GM06990 (cell line): ENCODE results near the gene BAHCC1.

Experiments used
- DNase-seq: peaks from one replicate; pipeline ENCODE4 v3.0.0-alpha.2; 2011; ENCODE audit not compliant: insufficient read length; ENCODE audit errors: extremely low read depth
- H3K27me3 ChIP-seq: replicated peaks from 2 replicates; pipeline ENCODE4 v1.6.0; 2011; ENCODE audit warnings: low read length; ENCODE audit not compliant: control insufficient read depth, insufficient read depth
- H3K36me3 ChIP-seq: 2 replicates; pipeline ENCODE4 v1.5.1; 2011; ENCODE audit warnings: low read length; ENCODE audit not compliant: control insufficient read depth, insufficient read depth
- H3K4me3 ChIP-seq: replicated peaks from 2 replicates; pipeline ENCODE4 v1.5.1; 2011; ENCODE audit warnings: low read depth, mild to moderate bottlenecking, control low read depth, low read length
- CTCF ChIP-seq: IDR thresholded peaks from 2 replicates; pipeline ENCODE4 v1.5.1; 2011; ENCODE audit warnings: low read length, control low read depth, mild to moderate bottlenecking, inconsistent platforms; ENCODE audit not compliant: insufficient read depth, poor library complexity, severe bottlenecking

Gene BAHCC1

GRCh38 chr17:81455387-81455786 is 60.1 kb downstream of the BAHCC1 start:
- DNase-seq, result no peak
- Histone ChIP-seq H3K36me3 (no peaks in the 10 kb centered on the region), H3K27me3 (no peaks in the 10 kb centered on the region; the same call in 1 of the 2 replicates), H3K4me3 (no peak overlapping the region)
- no peak for TF ChIP-seq CTCF

GRCh38 chr17:81456091-81456490 is 60.8 kb downstream of the BAHCC1 start:
- Histone ChIP-seq H3K36me3 (no peaks in the 10 kb centered on the region), H3K4me3 (no peak overlapping the region), H3K27me3 (no peaks in the 10 kb centered on the region; the same call in 1 of the 2 replicates)
- no peak for TF ChIP-seq CTCF
- DNase-seq, result no peak

- no peak for DNase-seq
- H3K36me3 ChIP-seq, result no peaks in the 10 kb centered on the region
- no peak overlapping the region for H3K4me3 ChIP-seq
- no peak for TF ChIP-seq CTCF
- H3K27me3 ChIP-seq, result no peaks in the 10 kb centered on the region; the same call in 1 of the 2 replicates
Measured at GRCh38 chr17:81456798-81457197, 61.5 kb downstream of the BAHCC1 start.

- no peak for DNase-seq
- TF ChIP-seq CTCF, result no peak
- no peaks in the 10 kb centered on the region for H3K36me3 ChIP-seq
- no peaks in the 10 kb centered on the region; the same call in 1 of the 2 replicates for H3K27me3 ChIP-seq
- H3K4me3 ChIP-seq, result no peak overlapping the region
Measured at GRCh38 chr17:81457401-81457800, 62.1 kb downstream of the BAHCC1 start.

GRCh38 chr17:81457917-81458555 is 62.8 kb downstream of the BAHCC1 start:
- H3K27me3 ChIP-seq, result no peaks in the 10 kb centered on the region
- H3K4me3 ChIP-seq, result no peak overlapping the region
- no peak for DNase-seq
- no peak for TF ChIP-seq CTCF
- no peaks in the 10 kb centered on the region for H3K36me3 ChIP-seq

- DNase-seq, result no peak
- H3K27me3 ChIP-seq, result no peaks in the 10 kb centered on the region
- TF ChIP-seq CTCF, result no peak
- no peak overlapping the region for H3K4me3 ChIP-seq
- no peaks in the 10 kb centered on the region for H3K36me3 ChIP-seq
Measured at GRCh38 chr17:81458628-81459027, 63.4 kb downstream of the BAHCC1 start.
